OCI-LY7 (cell line): ENCODE measurements around the gene UFC1.

ENCODE experiments used
- CTCF ChIP-seq: fragments of 200-600 bp; sonication (generic); conservative IDR thresholded peaks from 2 replicates; pipeline ENCODE4 v1.5.1; 2014; ENCODE audit warnings: mild to moderate bottlenecking, antibody characterized with exemption, low read length, moderate library complexity, mixed read lengths
- EZH2phosphoT487 ChIP-seq: fragments of 200-600 bp; sonication (generic); IDR thresholded peaks from 2 replicates; pipeline ENCODE4 v1.6.1; 2018; ENCODE audit warnings: low read depth, borderline replicate concordance, mild to moderate bottlenecking, mixed run types, antibody characterized with exemption, low read length, moderate library complexity, mixed read lengths

GRCh38 chr1:161160671-161161145 is 6.9 kb downstream of the UFC1 start:
- TF ChIP-seq CTCF (no peak), EZH2phosphoT487 (no peak)
